HUES6 (cell line): ENCODE results near the gene PDE6G.
A peak's percentile ranks its signal among the peaks of the same experiment; 100 is the strongest.

Source experiments
- H3K27ac ChIP-seq: 2 replicates; pipeline ENCODE4 v1.7.0; 2013; ENCODE audit warnings: low read depth, mild to moderate bottlenecking, low read length, inconsistent platforms
- H3K27me3 ChIP-seq: 2 replicates; pipeline ENCODE4 v1.6.1; 2013; ENCODE audit warnings: low read length; ENCODE audit not compliant: control insufficient read depth, insufficient read depth
- H3K36me3 ChIP-seq: 2 replicates; pipeline ENCODE4 v1.6.1; 2013; ENCODE audit warnings: low read length; ENCODE audit not compliant: control insufficient read depth, insufficient read depth
- H3K4me1 ChIP-seq: 2 replicates; pipeline ENCODE4 v1.6.1; 2013; ENCODE audit warnings: low read length; ENCODE audit not compliant: control insufficient read depth, insufficient read depth
- H3K4me3 ChIP-seq: 2 replicates; pipeline ENCODE4 v1.5.1; 2013; ENCODE audit warnings: low read depth, low read length
- H3K9ac ChIP-seq: one replicate; pipeline ENCODE4 v1.6.1; 2013; ENCODE audit warnings: mild to moderate bottlenecking, low read length
- H3K9me3 ChIP-seq: 2 replicates; pipeline ENCODE4 v1.6.1; 2013; ENCODE audit warnings: low read depth, low read length; ENCODE audit not compliant: control insufficient read depth, insufficient read depth

The PDE6G gene

DNA sequence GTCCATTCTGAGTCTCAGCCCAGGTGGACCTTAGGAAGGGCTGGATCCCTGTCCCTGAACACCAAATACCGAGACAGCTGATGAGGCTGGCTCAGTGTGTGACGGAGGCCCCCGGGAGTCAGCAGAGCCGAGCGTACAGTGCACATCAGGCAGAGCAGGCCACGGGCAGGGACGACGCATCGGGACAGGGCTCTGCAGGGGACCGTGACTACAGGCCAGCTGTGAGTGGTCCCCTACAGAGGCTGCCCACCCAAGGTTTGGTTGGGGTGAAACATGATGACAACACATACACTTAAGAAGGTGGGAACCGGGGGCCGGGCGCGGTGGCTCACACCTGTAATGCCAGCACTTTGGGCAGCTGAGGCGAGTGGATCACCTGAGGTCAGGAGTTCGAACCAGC, 16.6 kb upstream of the PDE6G start:
- Histone ChIP-seq H3K9me3 (no peaks in the 10 kb centered on the region), H3K4me1 (no peaks in the 10 kb centered on the region), H3K9ac (no peak overlapping the region), H3K36me3 (peaks cover 73% of the 10 kb centered on the region), H3K27me3 (no peaks in the 10 kb centered on the region), H3K4me3 (no peak overlapping the region), H3K27ac (no peak overlapping the region)

DNA sequence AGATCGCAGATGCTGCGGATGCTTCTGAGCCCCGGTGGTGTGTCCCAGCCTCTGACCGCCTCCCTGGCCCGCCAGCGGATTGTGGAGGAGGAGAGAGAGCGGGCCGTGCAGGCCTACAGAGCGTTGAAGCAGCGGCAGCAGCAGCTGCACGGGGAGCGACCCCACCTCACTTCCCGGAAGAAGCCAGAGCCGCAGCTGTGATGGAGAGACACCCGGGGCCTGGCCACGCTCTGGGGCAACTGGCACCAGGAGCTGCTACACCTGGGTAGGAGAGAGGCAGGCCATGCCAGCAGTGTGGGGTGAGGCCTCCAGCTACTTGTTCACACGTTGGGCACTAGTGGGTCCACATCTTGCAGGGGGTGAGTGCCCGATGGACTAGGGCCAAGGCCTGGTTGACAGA, 16.2 kb upstream of the PDE6G start:
- Histone ChIP-seq H3K27ac (no peak overlapping the region), H3K9me3 (no peaks in the 10 kb centered on the region), H3K4me1 (0 out of 2 replicates have a peak, but pooled peaks cover 3% of the 10 kb centered on the region), H3K27me3 (no peaks in the 10 kb centered on the region), H3K36me3 (peaks cover 76% of the 10 kb centered on the region), H3K4me3 (no peak overlapping the region), H3K9ac (no peak overlapping the region)

DNA sequence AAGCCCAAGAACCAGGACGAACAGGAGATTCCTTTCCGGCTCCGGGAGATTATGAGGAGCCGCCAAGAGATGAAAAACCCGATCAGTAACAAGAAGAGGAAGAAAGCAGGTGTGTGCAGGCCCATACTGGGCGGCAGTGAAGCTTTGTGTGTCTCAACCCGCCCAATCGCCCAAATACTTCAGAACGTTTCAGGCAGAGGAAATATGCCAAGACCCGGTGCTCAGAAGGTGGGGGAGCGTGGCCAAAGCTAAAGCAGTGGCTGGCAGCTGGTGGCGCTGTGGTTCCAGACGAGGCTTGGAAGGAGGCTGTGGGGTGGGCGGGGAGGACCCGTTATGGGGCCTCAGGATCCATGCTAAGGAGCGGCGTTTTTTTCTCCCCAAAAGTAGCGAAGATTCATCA, 11.4 kb upstream of the PDE6G start:
- peak overlapping the region; percentile 40 for H3K4me3 ChIP-seq
- H3K4me1 ChIP-seq, result peaks cover 15% of the 10 kb centered on the region
- H3K9me3 ChIP-seq, result no peaks in the 10 kb centered on the region
- H3K9ac ChIP-seq, result no peak overlapping the region
- no peak overlapping the region for H3K27ac ChIP-seq
- peaks cover 62% of the 10 kb centered on the region for H3K36me3 ChIP-seq
- no peaks in the 10 kb centered on the region for H3K27me3 ChIP-seq

DNA sequence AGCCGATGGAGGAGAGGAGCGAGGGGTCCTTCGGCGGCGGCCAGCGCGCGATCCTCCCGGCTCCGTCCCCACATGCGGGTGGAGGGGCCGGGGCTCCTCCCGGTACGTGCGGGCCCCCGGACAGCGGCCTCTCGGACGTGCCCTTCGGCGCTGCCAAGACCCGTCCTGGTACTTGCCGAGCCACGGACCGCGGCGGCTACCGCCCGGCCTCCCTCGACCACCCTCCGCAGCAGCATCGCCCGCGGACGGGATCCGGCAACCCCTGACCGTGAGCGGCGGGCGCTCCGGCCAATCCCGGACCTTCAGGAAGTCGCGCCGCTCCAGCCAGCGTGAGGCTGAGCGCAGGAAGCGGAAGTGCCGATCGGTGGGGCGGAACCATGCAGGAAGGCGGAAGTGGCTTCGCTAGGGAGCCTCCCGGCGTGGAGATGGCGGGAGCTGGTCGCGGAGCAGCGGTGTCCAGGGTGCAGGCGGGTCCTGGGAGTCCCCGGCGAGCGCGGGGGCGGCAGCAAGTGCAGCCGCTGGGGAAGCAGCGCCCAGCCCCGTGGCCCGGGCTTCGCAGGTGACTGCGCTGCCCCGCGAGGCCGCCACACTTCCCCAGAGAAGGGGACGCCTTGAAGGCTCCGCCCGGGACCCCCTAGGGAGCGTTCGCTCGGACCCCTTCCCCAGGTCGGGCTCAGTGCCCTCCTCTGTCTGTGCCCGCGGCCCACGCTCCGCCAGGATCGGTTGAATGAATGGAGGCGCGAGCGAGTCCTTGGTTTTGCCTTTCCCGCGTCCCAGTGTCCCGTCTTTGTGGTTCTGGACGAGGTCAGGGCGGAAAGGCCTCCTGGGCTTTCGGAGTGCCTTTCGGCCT, 10.2 kb upstream of the PDE6G start, which contains the start of the genes CCDC137 and OXLD1:
TSS of gene CCDC137 (plus strand) at position 396 of the 850 bp plus-strand sequence. CDS start at position 426, 30 bp downstream.
TSS of gene OXLD1 (minus strand) at position 264 of the 850 bp plus-strand sequence. CDS start at position 236, 28 bp downstream.
- H3K27me3 ChIP-seq, result no peaks in the 10 kb centered on the region
- peaks cover 50% of the 10 kb centered on the region for H3K36me3 ChIP-seq

DNA sequence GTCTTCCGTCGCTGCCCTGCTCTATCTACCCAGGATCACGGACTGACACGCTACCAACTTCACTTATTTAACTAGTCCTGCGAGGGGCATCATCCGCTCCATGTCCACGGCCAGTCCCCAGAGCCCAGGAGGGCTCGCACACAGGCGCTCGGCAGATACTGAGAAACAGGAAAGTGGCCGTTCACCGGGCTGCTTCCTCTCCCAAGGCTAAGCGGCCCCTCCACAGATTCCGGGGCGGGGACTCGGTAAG, 9.7 kb upstream of the PDE6G start:
- no peaks in the 10 kb centered on the region for H3K9me3 ChIP-seq
- peak overlapping the region; percentile 94; the same call in 1 of the 2 replicates for H3K27ac ChIP-seq
- H3K9ac ChIP-seq, result peak overlapping the region; percentile 99
- peaks cover 44% of the 10 kb centered on the region for H3K36me3 ChIP-seq
- peak overlapping the region; percentile 95 for H3K4me3 ChIP-seq
- no peaks in the 10 kb centered on the region for H3K27me3 ChIP-seq
- H3K4me1 ChIP-seq, result peaks cover 15% of the 10 kb centered on the region

More for the DNA sequence above, 10.2 kb upstream of the PDE6G start, which contains the start of the genes CCDC137 and OXLD1:
- H3K4me1 ChIP-seq, result peaks cover 15% of the 10 kb centered on the region
- no peaks in the 10 kb centered on the region for H3K9me3 ChIP-seq
- H3K9ac ChIP-seq, result peak within 1 kb of the TSS; percentile 99
- peak within 1 kb of the TSS; percentile 94 for H3K27ac ChIP-seq
- H3K4me3 ChIP-seq, result peak within 1 kb of the TSS; percentile 95

DNA sequence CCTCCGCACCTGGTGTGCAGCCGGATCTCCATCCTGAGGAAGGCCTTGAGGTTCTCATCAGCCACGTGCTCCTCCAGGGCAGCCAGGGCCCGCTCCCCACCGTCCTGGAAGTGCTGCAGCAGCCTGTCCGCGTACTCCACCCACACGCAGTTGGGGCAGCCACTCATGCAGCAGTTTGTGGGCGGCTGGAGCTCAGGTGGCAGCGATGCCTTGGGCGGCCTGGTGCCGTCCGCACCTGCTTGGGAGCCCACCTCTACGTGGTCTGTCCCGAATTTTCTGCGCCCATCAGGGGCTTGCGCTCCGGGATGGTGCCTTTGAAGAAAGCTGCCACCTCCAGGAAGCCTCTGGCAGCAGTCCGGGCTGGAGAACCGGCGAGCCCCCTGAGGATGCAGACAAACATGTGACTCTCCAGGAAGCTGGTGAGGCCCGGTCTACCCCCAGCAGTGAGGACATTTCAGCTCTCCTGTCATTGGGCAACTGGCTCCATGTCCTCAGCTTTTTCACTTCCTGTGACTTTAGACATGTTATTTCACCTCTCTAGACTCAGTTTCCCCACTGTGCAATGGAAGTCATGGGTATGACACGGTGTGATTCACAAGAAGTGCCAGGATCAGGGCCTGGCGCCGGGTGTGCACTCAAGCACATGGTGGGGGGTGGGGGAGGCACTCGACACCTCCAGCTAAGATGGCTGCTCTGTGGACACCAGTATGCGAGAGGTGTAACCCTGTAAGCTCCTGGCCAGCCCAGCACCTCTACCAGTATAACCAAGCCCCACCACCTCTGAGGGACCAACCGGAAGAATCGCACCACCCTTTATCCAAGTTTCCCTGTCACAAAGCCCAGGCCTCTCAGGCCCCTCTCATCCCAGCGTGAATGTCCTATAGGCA, 9.1 kb upstream of the PDE6G start:
- Histone ChIP-seq H3K27me3 (no peaks in the 10 kb centered on the region), H3K36me3 (peaks cover 39% of the 10 kb centered on the region), H3K9me3 (no peaks in the 10 kb centered on the region), H3K4me3 (peak overlapping the region; percentile 95), H3K9ac (peak overlapping the region; percentile 99), H3K4me1 (peaks cover 15% of the 10 kb centered on the region), H3K27ac (peak overlapping the region; percentile 94; the same call in 1 of the 2 replicates)

DNA sequence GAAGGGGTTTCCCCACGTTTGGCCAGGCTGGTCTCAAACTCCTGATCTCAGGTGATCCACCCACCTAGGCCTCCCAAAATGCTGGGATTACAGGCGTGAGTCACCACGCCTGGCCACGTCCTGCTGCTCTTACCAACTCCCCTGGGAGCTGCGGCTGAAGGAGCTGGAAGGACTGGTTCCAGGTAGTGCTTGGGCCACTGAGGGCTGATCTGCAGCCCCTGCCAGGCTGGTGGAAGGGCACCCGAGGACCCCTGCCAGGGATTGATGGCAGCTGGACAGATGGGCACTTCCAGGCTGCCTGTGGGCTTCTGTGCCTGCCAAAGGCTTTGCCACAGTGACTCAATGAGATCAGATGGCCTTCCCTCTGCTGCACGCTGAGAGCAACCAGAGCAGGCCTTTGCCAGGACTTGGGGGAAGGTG, 7.7 kb upstream of the PDE6G start:
- no peaks in the 10 kb centered on the region for H3K9me3 ChIP-seq
- peaks cover 15% of the 10 kb centered on the region for H3K4me1 ChIP-seq
- H3K4me3 ChIP-seq, result no peak overlapping the region
- H3K9ac ChIP-seq, result no peak overlapping the region
- H3K36me3 ChIP-seq, result peaks cover 26% of the 10 kb centered on the region
- H3K27ac ChIP-seq, result no peak overlapping the region
- H3K27me3 ChIP-seq, result no peaks in the 10 kb centered on the region

DNA sequence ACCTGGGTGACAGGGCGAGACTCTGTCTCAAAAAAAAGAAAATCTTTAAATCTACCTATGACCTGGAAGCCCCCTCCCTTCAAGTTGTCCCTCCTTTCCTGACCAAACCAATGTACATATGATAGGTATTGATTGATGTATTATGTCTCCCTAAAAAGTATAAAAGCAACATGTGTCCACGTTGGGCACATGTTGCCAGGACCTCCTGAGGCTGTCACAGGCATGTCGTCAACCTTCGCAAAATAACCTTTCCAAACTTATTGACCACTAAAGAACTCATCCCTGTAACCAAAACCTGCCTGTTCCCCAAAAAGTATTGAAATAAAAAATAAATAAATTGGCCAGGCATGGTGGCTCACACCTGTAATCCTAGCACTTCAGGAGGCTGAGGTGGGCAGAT, 5.7 kb upstream of the PDE6G start:
- H3K27ac ChIP-seq, result no peak overlapping the region
- no peaks in the 10 kb centered on the region for H3K27me3 ChIP-seq
- H3K9me3 ChIP-seq, result no peaks in the 10 kb centered on the region
- H3K4me1 ChIP-seq, result peaks cover 11% of the 10 kb centered on the region
- no peak overlapping the region for H3K4me3 ChIP-seq
- H3K36me3 ChIP-seq, result peaks cover 12% of the 10 kb centered on the region
- no peak overlapping the region for H3K9ac ChIP-seq

DNA sequence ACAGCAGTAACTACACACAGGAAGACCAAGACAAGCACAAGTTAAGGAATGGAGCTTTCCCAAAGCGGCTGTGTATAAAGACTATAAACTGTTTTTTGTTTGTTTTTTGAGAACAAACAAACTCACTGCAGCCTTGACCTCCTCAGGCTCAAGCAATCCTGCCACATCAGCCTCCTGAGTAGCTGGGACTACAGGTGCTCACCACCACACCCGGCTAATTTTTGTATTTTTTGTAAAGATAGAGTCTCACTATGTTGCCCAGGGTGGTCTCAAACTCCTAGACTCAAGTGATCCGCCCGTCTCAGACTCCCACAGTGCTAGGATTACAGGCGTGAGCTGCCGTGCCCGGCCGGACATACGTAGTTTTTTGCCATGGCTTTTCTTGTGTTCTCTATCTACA, 4.1 kb upstream of the PDE6G start:
- H3K27ac ChIP-seq, result no peak overlapping the region
- H3K27me3 ChIP-seq, result no peaks in the 10 kb centered on the region
- H3K9me3 ChIP-seq, result no peaks in the 10 kb centered on the region
- no peak overlapping the region for H3K9ac ChIP-seq
- H3K4me3 ChIP-seq, result no peak overlapping the region
- H3K4me1 ChIP-seq, result peaks cover 8% of the 10 kb centered on the region
- peaks cover 12% of the 10 kb centered on the region for H3K36me3 ChIP-seq

DNA sequence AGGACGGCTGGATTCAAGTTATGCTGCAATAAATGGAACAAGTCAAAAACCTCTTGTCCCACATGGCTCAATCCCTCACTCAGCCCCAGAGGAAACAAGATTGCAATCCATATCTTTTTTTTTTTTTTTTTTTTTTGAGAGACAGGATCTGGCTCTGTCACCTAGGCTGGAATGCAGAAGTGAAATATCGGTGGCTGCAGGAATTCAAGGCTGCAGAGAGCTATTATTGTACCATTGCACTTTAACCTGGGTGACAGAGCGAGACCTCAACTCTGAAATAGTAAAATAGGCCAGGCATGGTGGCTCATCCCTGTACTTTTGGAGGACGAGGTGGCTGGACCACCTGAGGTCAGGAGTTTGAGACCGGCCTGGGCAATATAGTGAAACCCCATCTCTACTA, 2.7 kb upstream of the PDE6G start:
- Histone ChIP-seq H3K4me1 (peaks cover 5% of the 10 kb centered on the region; the same call in 1 of the 2 replicates), H3K36me3 (0 out of 2 replicates have a peak, but pooled peaks cover 3% of the 10 kb centered on the region), H3K9me3 (no peaks in the 10 kb centered on the region), H3K27me3 (no peaks in the 10 kb centered on the region), H3K4me3 (no peak overlapping the region), H3K27ac (no peak overlapping the region), H3K9ac (no peak overlapping the region)

DNA sequence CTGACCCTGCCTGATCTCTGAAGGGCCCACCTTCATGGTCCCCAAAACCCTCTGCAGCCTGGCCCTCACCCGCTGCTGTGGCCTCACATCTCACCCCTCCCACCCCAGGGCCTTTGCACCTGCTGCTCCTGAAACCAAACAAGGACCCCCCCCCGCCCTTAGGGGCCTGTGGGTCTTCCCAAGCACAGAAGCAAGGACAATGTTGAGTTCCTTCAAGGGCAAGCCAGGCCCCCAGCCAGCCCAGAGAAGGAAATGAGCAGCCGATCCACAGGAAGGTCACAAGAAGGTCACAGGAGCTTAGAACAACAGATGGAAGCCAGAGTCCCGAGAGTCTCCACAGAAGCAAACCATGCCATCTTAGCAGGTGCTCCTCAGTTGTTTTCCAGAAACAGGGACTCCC, 493 bp upstream of the PDE6G start:
- Histone ChIP-seq H3K4me1 (peaks cover 12% of the 10 kb centered on the region), H3K4me3 (no peak overlapping the region)

More for the DNA sequence above, 493 bp upstream of the PDE6G start:
- Histone ChIP-seq H3K27me3 (no peaks in the 10 kb centered on the region), H3K9me3 (no peaks in the 10 kb centered on the region), H3K36me3 (no peaks in the 10 kb centered on the region), H3K9ac (no peak overlapping the region), H3K27ac (no peak overlapping the region)
